Measurements from ENCODE around the gene SP110.

DNA sequence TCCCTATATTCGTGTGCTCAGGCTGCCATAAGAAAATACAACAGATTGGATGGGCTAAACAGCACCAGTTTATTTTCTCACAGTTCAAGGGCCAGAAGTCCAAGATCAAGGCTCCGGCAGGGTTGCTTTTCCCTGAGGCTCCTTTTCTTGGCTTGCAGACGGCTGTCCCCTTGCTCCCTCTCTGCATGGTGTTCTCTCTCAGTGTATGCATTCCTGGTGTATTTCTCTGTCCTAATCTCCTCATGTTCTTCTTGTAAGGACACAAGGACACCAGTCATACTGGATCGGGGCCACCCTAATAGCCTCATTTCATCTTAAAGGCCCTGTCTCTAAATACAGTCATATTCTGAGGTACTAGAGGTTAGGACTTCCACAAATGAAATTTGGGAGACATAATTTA lies 88.4 kb downstream of the SP110 start:
- TF ChIP-seq, protein P1, sequence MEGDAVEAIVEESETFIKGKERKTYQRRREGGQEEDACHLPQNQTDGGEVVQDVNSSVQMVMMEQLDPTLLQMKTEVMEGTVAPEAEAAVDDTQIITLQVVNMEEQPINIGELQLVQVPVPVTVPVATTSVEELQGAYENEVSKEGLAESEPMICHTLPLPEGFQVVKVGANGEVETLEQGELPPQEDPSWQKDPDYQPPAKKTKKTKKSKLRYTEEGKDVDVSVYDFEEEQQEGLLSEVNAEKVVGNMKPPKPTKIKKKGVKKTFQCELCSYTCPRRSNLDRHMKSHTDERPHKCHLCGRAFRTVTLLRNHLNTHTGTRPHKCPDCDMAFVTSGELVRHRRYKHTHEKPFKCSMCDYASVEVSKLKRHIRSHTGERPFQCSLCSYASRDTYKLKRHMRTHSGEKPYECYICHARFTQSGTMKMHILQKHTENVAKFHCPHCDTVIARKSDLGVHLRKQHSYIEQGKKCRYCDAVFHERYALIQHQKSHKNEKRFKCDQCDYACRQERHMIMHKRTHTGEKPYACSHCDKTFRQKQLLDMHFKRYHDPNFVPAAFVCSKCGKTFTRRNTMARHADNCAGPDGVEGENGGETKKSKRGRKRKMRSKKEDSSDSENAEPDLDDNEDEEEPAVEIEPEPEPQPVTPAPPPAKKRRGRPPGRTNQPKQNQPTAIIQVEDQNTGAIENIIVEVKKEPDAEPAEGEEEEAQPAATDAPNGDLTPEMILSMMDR (IDR thresholded peaks at IDR 0.05) = no peak
- no peak for TF ChIP-seq POLR2A (IDR thresholded peaks at IDR 0.05)
